CD4-positive, alpha-beta T cell treated with Interleukin-21 for 1 hour (primary cell): Measurements from ENCODE around the gene MDFIC2.

Source experiments
- DNase-seq: peaks from one replicate; pipeline ENCODE4 v3.0.0-alpha.2; 2020

Gene MDFIC2

DNA sequence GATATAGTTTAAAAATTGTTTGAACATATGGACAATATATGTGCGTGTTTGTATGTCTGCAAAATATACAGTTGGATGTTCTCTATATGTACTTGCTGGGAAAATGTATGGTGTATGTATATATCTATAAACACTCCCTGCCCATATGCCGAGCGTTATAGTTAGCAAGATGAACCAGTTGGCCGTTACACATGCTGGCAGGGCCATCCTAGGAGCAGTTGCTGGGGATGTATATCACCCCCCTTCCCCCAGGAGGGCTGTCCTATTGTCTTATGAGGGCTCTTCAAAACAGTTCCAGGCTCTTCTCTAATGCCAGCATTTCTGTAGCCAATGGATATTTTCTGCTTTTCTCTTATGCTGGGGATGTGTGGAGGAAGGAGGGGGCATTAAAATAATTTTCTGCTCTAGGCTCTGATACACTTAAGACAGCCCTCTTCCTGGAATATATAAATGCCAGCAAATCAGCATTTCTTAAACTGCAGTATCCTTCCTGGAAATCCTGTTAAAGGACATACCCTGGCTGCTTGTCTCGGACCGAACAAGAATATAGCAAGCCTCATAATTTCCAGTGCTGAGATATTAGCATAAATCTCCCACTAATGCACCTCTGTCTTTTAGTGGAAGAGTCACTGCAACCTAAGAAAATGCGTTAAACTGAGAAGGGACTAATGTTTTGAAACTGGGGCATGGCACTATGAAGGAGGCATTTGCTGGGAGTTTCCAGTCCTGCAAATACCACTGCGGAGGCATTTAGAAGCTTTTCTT is 134.4 kb downstream of the MDFIC2 start:
- no peak for DNase-seq

DNA sequence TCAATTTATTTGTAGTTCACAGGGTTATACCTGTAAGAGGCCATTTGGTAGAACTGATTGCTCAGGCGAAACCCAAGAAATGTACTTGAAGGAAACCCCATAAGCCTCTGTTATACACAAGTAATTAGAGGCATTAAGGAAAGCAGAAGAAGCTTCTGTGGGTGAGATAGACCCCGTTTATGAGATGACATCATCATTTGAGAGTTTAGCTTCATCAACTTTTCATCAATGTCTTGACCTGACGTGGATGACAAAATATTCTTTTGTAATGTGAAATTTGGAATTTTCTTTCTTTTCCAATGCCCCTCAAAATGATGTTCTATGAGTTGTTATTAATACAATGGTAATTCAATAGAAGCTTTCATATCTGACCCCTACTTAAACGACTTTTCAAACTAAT is 136.2 kb downstream of the MDFIC2 start:
- DNase-seq = no peak

GRCh38 chr3:70156808-70157207 is 155.6 kb downstream of the MDFIC2 start:
- no peak for DNase-seq

DNA sequence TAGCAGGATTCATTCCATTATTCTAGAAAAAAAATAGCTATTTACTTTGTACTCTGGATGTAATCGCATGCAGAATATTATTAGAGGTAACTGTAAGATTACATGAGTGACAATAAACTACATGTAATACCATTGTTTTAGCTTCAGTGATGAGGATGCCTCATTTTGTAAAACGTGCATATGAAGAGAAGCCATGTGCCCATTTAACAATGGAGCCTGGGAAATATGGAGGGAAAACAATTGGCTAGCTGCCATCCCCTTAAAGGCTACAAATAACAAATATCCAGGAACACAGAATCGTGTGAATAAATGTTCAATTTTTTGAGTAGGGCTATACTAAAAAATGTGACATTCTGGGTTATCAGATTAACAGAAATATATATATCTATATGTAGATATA is 161.8 kb downstream of the MDFIC2 start:
- DNase-seq = no peak

DNA sequence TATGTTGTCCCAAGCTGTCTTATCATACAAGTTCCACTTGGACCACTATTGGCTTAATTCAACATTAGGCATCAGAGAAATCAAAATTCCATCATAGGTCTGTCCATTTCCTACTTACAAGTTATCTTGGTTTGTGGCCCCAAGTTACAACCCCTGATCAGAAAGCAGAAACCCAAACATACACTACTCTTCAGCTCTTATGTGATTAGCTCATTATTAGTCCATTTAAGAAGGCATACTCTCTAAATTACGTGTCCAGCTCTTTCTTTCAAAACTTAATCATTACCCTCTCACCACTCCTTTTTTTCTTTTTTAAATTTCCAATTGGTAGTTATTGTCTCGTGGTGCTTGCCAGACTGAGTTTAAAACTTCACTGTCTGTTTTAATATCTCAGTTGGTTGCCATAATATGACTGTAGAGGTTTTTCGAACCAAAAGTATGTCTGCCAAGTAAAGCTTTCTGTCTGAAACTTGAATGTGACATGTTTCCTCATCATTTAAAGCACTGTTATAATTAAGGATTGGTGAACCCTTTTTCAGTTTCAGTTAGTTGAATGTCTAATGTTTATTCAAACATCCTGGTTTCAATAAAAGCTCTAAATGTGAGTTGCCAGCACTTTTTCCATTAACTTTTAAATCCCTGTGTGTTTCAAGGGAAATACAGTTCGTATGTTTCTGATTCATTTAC is 162.6 kb downstream of the MDFIC2 start:
- no peak for DNase-seq
